GM23338 (cell line): ENCODE results near the gene LTB.

Experiments used
- EZH2 ChIP-seq: fragments of 200-600 bp; sonication (generic); IDR thresholded peaks from one replicate; pipeline ENCODE4 v1.8.0; 2017; ENCODE audit warnings: antibody characterized with exemption, mild to moderate bottlenecking, low read depth; ENCODE audit not compliant: unreplicated experiment
- POLR2AphosphoS5 ChIP-seq: IDR thresholded peaks from 2 replicates; pipeline ENCODE4 v1.6.1; 2016; ENCODE audit warnings: antibody characterized with exemption, low read depth
- TF ChIP-seq, protein P1 (sequence below), 2 experiments: fragments of 200-600 bp in 1 of 2; sonication (generic) in 1 of 2; conservative IDR thresholded peaks; 2 replicates each; pipeline versions ENCODE4 v1.5.1 to v1.6.1; 2016 to 2017; ENCODE audit warnings: antibody characterized with exemption in 2 of 2, low read depth in 2 of 2, mild to moderate bottlenecking in 2 of 2, moderate library complexity in 1 of 2

- TF ChIP-seq EZH2 (no peak), POLR2AphosphoS5 (no peak)
- TF ChIP-seq, protein P1, sequence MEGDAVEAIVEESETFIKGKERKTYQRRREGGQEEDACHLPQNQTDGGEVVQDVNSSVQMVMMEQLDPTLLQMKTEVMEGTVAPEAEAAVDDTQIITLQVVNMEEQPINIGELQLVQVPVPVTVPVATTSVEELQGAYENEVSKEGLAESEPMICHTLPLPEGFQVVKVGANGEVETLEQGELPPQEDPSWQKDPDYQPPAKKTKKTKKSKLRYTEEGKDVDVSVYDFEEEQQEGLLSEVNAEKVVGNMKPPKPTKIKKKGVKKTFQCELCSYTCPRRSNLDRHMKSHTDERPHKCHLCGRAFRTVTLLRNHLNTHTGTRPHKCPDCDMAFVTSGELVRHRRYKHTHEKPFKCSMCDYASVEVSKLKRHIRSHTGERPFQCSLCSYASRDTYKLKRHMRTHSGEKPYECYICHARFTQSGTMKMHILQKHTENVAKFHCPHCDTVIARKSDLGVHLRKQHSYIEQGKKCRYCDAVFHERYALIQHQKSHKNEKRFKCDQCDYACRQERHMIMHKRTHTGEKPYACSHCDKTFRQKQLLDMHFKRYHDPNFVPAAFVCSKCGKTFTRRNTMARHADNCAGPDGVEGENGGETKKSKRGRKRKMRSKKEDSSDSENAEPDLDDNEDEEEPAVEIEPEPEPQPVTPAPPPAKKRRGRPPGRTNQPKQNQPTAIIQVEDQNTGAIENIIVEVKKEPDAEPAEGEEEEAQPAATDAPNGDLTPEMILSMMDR (conservative IDR thresholded peaks at IDR 0.05; ENCODE audit: low read depth in 2 of 2), result peak; percentile 49 to 62
Observed at GRCh38 chr6:31597006-31597405, 14.8 kb upstream of the LTB start.
